ENCODE data around the gene ZNF644.

The ZNF644 gene

DNA sequence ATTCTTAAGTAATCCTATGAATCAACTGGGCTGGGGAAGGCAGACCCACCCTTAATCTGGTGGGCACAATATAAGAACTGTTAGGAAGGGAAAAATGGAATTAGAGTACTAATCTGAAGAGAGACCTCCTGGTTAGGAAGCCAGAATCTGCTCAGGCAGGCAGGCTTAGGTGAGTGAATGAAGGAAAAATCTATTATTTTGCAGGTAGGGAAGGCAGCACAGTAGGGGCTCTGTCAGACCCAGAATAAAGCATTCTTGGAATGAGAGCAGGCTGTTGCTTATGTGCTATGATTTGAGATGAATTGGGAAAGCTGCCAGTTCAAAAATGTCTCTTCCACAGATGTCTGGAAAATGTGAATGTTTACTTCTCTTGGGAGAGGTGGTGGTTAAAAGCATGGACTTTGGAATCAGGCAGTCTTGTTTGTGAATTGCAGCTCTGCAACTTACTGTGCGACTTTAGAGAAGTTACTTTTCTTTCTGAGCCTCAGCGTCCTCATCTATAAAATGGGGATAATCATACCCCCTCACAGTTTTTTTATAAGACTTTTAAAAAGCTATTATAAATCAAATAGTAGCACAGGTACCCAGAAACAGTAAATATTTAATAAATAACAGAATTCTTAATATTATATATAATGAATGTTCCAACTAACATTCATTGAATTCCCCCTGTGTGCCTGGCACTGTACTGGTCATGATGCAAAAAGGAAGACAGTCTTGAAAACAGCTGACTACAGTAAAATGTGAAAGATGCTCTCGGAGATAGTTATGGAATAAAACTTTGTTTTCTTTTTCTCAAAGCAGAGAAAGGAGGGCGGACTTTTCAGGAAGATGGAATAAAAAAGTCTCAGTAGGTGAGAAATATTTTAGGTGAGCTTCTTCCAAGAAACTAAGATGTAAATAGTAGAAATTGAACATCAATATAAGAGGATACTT, 15.3 kb upstream of the ZNF644 start:
- DNase-seq, result no peak
- TF ChIP-seq GATA1 (IDR thresholded peaks at IDR 0.05; ENCODE audit: low read depth, low read length) (no peak), POLR2A (IDR thresholded peaks at IDR 0.05; ENCODE audit: low read length) (no peak)

DNA sequence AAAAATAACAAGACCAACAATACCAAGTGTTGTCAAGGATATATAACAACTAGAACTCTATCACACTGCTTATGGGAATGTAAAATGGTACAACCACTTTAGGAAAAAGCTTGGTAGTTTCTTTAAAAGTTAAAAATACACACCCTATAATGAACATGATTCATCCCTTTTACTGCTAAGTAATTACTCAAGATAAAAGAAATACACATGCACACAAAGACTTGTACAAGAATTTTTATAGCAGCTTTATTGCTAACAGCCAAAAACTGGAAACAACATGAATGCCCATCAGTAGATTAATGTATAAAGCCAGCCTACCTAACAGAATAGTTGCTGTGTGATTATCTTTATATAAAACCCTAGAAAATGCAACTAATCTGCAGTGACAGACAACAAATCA, 10.5 kb upstream of the ZNF644 start:
- TF ChIP-seq GATA1 (IDR thresholded peaks at IDR 0.05; ENCODE audit: low read depth, low read length) (no peak), POLR2A (IDR thresholded peaks at IDR 0.05; ENCODE audit: low read length) (no peak)
- DNase-seq, result no peak

DNA sequence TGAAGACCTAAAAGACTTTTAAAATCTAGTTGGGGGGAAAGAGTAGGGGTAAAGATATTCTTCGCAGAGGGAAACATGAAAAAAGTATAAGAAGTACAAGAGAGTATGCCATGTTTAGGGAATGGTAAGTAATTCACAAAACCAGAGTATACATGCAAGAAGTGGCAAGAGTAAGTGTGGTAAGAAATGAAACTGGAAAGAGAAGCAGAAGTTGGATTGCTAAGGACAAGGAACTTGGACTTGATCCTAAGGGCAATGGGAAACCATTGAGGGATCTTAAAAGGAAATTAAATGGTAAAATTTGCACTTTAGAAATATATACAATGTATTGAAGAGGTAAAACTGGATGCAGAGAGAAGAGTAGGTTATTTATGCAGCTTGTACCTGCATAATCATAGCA, 9.2 kb upstream of the ZNF644 start:
- DNase-seq, result no peak
- TF ChIP-seq POLR2A (IDR thresholded peaks at IDR 0.05; ENCODE audit: low read length), result no peak
- TF ChIP-seq GATA1 (IDR thresholded peaks at IDR 0.05; ENCODE audit: low read depth, low read length), result no peak

DNA sequence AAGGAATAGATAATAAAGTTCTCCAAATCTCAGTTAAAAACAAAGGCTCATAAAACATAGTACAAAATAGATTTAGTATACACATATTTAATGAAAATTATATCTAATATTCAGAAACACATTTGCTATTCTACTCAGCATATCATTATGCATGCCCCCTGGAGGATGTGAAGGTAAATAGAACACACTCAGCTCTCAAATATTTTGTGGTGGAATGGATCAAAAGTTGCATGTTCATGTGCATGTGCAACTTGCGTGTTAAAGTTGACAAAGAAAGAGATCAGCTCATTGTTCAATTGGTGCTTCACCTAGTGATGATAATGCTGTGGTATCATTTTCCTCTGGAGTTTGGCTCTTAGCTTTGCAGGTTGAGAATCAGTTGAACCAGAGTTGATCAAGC, 4.9 kb upstream of the ZNF644 start:
- DNase-seq, result peak in 1 of 2 experiments; percentile 12
- TF ChIP-seq POLR2A (IDR thresholded peaks at IDR 0.05; ENCODE audit: low read length) (no peak), GATA1 (IDR thresholded peaks at IDR 0.05; ENCODE audit: low read depth, low read length) (no peak)

DNA sequence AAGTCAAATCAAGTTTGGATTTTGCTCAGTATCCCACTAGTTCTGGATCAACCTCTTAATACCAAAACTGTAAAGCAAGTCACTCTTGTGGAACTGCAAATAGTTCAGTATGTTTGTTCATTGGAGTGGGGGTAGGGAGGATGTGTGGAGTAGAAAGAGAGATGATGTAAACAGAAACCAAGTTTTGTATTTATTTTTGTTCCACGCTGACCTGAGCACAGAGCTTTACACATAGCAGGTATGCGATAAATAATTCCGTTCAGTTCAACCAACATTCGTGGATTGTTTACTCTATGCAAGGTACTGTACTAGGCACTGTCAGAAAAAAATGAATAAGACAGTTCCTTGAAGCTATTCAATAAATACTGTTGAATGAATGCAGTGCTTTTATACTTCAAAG, 4.5 kb upstream of the ZNF644 start:
- TF ChIP-seq GATA1 (IDR thresholded peaks at IDR 0.05; ENCODE audit: low read depth, low read length) (no peak), POLR2A (IDR thresholded peaks at IDR 0.05; ENCODE audit: low read length) (no peak)
- DNase-seq, result no peak

DNA sequence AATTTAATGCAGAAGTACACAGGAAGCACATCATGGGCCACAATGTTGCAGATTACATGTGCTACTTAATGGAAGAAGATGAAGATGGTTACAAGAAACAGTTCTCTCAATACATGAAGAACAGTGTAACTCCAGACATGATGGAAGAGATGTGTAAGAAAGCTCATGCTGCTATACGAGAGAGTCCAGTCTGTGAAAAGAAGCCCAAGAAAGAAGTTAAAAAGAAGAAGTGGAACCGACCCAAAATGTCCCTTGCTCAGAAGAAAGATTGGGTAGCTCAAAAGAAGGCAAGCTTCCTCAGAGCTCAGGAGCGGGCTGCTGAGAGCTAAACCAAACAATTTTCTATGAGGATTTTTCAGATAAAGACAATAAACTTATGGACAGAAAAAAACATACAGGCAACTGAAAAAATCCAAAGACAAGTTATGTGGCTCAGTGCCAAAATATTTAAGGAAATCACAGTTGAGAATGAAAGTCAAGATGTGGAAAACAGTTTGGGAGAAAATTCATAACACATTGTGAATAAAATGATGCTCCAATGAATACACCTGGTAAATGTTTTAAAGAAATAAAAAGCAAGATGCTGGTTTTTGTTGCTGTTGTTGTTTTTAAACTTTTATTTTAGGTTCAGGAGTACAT, 2.8 kb upstream of the ZNF644 start:
- no peak for TF ChIP-seq POLR2A (IDR thresholded peaks at IDR 0.05; ENCODE audit: low read length)
- no peak for TF ChIP-seq GATA1 (IDR thresholded peaks at IDR 0.05; ENCODE audit: low read depth, low read length)
- no peak for DNase-seq

DNA sequence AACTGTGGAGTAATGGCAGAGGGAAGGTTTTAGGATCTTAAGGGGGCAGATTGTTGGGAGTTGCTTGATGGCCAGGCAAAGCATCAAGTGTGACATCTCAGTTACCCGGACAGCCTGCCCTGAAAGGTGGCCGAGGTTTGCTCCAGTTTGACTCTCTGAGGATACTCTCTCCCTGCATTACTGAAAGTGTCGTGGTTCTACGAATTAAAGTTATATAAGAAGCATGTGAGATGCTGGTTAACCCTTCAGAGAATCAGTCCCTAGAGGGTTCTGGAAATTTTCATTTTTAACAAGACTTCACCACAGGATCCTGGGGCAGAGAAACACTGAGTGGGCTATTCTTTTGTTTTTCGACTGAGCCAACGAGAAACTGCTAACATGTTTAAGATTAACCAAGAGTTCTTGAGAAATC, 689 bp upstream of the ZNF644 start:
- TF ChIP-seq GATA1 (IDR thresholded peaks at IDR 0.05; ENCODE audit: low read depth, low read length) (no peak), POLR2A (IDR thresholded peaks at IDR 0.05; ENCODE audit: low read length) (no peak)

DNA sequence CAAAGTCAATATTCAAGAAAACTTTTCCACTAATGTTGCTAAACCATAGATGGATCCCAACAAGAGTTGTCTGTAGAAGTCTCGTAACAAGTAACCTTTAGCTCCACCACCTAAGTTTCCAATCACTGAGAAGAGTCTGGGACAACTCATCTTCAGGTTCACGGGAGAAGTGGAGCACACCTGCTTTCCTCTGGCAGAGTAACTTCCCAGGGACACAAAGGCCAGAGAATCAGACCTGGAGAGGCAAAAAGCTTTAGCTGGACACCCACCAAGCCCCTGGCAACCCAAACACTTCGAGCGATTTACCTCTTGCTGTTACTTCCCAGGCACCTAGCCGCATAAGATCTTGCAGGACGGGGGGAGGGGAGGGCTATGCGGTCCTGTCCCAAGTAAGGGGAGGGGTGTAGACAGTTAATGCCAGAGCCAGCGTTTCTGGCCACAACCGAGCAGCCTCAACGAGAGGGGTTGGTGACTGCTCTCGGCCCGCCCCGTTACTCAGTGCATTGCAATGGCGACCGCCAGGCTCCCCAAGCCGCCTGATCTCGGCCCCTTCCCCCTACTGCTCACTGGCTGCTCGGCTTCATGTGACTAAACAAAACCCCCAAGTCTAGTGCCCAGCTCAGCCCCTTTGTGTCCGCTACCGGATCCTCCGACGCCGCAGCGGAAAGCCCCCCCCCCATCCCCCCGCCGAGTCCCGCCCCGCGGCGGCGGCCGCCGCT, 709 bp downstream of the ZNF644 start:
- DNase-seq, result peak; percentile 86 to 88
- TF ChIP-seq GATA1 (IDR thresholded peaks at IDR 0.05; ENCODE audit: low read depth, low read length) (no peak), POLR2A (IDR thresholded peaks at IDR 0.05; ENCODE audit: low read length) (no peak)

More for the DNA sequence above, 689 bp upstream of the ZNF644 start:
- no peak for DNase-seq

DNA sequence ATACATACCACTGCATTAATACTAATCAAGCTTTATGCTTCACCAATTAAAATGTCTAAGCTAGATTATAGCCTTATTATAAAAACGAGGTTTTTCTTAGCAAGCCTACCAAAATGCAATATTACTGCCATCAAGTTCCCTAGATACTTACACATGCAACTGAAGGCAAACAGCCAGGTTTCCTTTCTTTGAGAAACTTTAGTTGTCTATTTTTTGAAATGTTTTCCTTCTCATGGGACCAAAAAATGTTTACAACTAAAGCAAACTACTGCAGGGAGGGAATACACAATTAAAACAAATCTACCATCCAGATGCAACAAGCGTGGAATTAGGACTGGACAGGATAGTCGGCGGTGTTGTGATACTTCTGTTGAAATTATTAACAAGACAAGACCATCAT, 1.3 kb downstream of the ZNF644 start:
- TF ChIP-seq GATA1 (IDR thresholded peaks at IDR 0.05; ENCODE audit: low read depth, low read length) (no peak), POLR2A (IDR thresholded peaks at IDR 0.05; ENCODE audit: low read length) (no peak)

DNA sequence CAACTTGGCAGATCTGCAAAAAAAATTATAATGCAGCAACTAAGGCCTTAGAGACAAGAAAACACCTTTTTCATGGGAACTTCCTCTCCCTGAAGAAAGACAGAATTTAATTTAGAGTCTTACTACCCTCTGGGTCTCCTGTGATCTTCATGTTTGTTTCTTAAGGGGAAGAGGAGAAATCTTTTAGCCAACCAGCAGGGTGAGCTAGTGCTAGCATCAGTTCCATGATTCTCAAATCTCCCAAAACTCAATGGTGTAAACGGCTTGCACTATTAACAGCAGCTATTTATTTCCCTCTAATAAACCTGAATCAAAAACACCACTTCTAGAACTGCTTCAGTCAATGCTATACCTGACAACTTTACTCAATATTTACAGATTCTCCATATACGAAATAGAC, 3.8 kb downstream of the ZNF644 start:
- DNase-seq, result peak; percentile 29 to 48
- TF ChIP-seq POLR2A (IDR thresholded peaks at IDR 0.05; ENCODE audit: low read length), result no peak

More for the DNA sequence above, 1.3 kb downstream of the ZNF644 start:
- peak in 1 of 2 experiments; percentile 56 for DNase-seq

DNA sequence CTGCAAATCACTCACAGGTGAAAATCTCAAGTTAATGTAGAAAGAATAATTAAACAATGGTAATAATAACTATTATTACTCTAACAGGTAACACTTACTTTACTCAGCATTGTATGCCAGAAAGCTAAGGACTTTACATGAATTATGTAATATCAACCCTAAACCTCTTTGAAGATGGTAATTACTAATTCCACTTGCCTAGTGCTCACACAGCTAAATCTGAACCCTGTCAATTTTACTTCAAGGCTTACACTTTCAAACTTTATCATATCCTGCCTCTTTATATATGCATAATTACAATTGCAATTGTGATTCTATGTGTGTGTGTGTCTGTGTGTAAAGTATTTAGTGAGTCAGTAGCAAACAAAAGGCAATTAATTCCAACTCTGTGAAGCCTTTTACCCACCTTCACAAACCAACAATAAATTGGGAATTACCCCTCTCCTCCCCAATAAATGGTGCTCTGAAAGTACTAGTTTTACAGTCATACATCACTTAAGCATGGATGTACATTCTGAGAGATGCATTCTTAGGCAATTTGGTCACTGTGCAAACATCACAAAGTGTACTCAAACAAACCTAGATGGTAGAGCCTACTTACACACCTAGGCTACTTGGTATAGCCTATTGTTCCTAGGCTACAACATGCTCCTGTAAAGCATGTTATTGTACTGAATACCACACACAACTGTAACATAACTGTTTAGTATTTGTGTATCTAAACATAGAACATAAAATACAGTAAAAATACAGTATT, 5.9 kb downstream of the ZNF644 start:
- no peak for DNase-seq
- TF ChIP-seq GATA1 (IDR thresholded peaks at IDR 0.05; ENCODE audit: low read depth, low read length) (no peak), POLR2A (IDR thresholded peaks at IDR 0.05; ENCODE audit: low read length) (no peak)

DNA sequence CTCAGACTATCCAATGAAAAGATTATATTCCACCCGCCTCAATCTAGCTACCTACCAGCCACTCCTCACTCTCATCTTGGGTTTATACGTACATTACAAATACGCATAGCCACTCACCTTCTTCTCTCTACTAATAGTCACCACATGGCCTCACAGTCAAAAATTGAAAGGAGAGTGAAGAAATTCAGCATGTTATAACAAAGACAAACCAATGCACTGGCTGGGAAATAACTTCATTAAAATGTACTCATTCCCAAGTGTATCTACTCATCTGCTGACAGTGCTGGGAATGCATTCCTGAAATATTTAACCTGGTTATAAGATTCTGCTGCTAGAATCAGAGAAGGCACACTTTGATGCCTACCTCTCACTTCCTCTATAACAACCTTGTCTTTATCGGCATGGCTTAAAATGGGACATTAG, 6.5 kb downstream of the ZNF644 start:
- DNase-seq, result no peak
- TF ChIP-seq POLR2A (IDR thresholded peaks at IDR 0.05; ENCODE audit: low read length) (no peak), GATA1 (IDR thresholded peaks at IDR 0.05; ENCODE audit: low read depth, low read length) (no peak)

DNA sequence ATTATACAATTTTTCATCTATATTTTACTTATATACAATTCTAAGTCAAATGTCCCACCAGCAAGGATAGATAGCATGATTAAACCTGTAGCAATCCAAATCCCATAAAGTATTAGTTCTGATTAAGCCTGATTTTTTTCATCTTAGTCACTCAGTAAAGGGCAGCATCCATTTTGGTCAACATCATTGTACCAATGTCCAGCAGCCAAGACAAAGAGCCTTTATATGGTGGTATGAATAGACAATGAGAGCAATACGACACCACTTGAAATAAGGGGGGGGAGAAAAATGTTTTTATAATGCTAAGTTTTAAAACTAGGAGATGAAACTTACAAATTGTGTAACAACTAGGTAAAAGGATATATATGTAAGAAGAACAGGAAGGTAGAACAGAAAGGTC, 7.4 kb downstream of the ZNF644 start:
- TF ChIP-seq GATA1 (IDR thresholded peaks at IDR 0.05; ENCODE audit: low read depth, low read length), result no peak
- no peak for TF ChIP-seq POLR2A (IDR thresholded peaks at IDR 0.05; ENCODE audit: low read length)
- no peak for DNase-seq

Data from erythroblast (primary cell).